ENCODE measurements around the gene ALDH16A1. TPM values are rescaled to one million over a fixed set of nuclear protein-coding genes. Genes with fewer than 3 reads are reported as not detected.
"Not testable (repeated sequence)": the region's sequence is repeated elsewhere in the genome, so short reads cannot be mapped to it uniquely, and the experiment has no call there.

The ALDH16A1 gene
- total RNA-seq, 1 donor, result 26.4 TPM

- Histone ChIP-seq H3K9me3 (ENCODE audit: low read depth, low read length) (no peaks in the 10 kb centered on the region), H3K4me3 (ENCODE audit: insufficient read depth, low read length) (peak overlapping the region; percentile 76), H3K27me3 (ENCODE audit: insufficient read depth, low read length) (peaks cover 49% of the 10 kb centered on the region), H4K20me1 (ENCODE audit: insufficient read depth, low read length) (no peaks in the 10 kb centered on the region), H3K4me2 (ENCODE audit: insufficient read depth, low read length) (peak overlapping the region; percentile 94), H3K27ac (ENCODE audit: low read depth, low read length) (no peak overlapping the region), H3K4me1 (ENCODE audit: insufficient read depth, low read length) (peaks cover 10% of the 10 kb centered on the region), H3K79me2 (ENCODE audit: insufficient read depth, low read length) (no peaks in the 10 kb centered on the region), H2AFZ (ENCODE audit: low read length) (peak overlapping the region; percentile 46), H3K36me3 (ENCODE audit: insufficient read depth, low read length) (no peaks in the 10 kb centered on the region)
- no peak for TF ChIP-seq CTCF (IDR thresholded peaks at IDR 0.05; ENCODE audit: extremely low read depth, low read depth, low read length)
- DNase-seq (ENCODE audit: insufficient read length, low spot score, missing footprints), result peak; percentile 88
These were observed 10.7 kb upstream of the ALDH16A1 start for GRCh38 chr19:49442354-49442753.

GRCh38 chr19:49442771-49443365 is 10.2 kb upstream of the ALDH16A1 start:
- no peak overlapping the region for H3K27ac ChIP-seq (ENCODE audit: low read depth, low read length)
- H3K4me3 ChIP-seq (ENCODE audit: insufficient read depth, low read length), result peak overlapping the region; percentile 76
- H3K4me1 ChIP-seq (ENCODE audit: insufficient read depth, low read length), result peaks cover 10% of the 10 kb centered on the region
- H2AFZ ChIP-seq (ENCODE audit: low read length), result peak overlapping the region; percentile 92
- no peaks in the 10 kb centered on the region for H3K9me3 ChIP-seq (ENCODE audit: low read depth, low read length)
- H3K79me2 ChIP-seq (ENCODE audit: insufficient read depth, low read length), result no peaks in the 10 kb centered on the region
- no peaks in the 10 kb centered on the region for H4K20me1 ChIP-seq (ENCODE audit: insufficient read depth, low read length)
- peak overlapping the region; percentile 94 for H3K4me2 ChIP-seq (ENCODE audit: insufficient read depth, low read length)
- TF ChIP-seq CTCF (IDR thresholded peaks at IDR 0.05; ENCODE audit: extremely low read depth, low read depth, low read length), result no peak
- peaks cover 44% of the 10 kb centered on the region for H3K27me3 ChIP-seq (ENCODE audit: insufficient read depth, low read length)
- peak; percentile 99 for DNase-seq (ENCODE audit: insufficient read length, low spot score, missing footprints)
- H3K36me3 ChIP-seq (ENCODE audit: insufficient read depth, low read length), result no peaks in the 10 kb centered on the region

GRCh38 chr19:49443366-49444099 is 9.5 kb upstream of the ALDH16A1 start:
- TF ChIP-seq CTCF (IDR thresholded peaks at IDR 0.05; ENCODE audit: extremely low read depth, low read depth, low read length), result peak; percentile 66
- Histone ChIP-seq H4K20me1 (ENCODE audit: insufficient read depth, low read length) (no peaks in the 10 kb centered on the region), H3K4me1 (ENCODE audit: insufficient read depth, low read length) (peaks cover 10% of the 10 kb centered on the region), H3K4me3 (ENCODE audit: insufficient read depth, low read length) (peak overlapping the region; percentile 76), H3K4me2 (ENCODE audit: insufficient read depth, low read length) (peak overlapping the region; percentile 94), H3K36me3 (ENCODE audit: insufficient read depth, low read length) (peaks cover 3% of the 10 kb centered on the region), H3K27me3 (ENCODE audit: insufficient read depth, low read length) (peaks cover 38% of the 10 kb centered on the region), H3K9me3 (ENCODE audit: low read depth, low read length) (no peaks in the 10 kb centered on the region), H3K27ac (ENCODE audit: low read depth, low read length) (no peak overlapping the region), H3K79me2 (ENCODE audit: insufficient read depth, low read length) (no peaks in the 10 kb centered on the region), H2AFZ (ENCODE audit: low read length) (peak overlapping the region; percentile 92)
- peak; percentile 100 for DNase-seq (ENCODE audit: insufficient read length, low spot score, missing footprints)

- H3K4me3 ChIP-seq (ENCODE audit: insufficient read depth, low read length); H3K4me1 ChIP-seq (ENCODE audit: insufficient read depth, low read length); H3K27ac ChIP-seq (ENCODE audit: low read depth, low read length); H4K20me1 ChIP-seq (ENCODE audit: insufficient read depth, low read length); H3K79me2 ChIP-seq (ENCODE audit: insufficient read depth, low read length); H3K36me3 ChIP-seq (ENCODE audit: insufficient read depth, low read length); H3K9me3 ChIP-seq (ENCODE audit: low read depth, low read length); H2AFZ ChIP-seq (ENCODE audit: low read length): not testable (repeated sequence)
- peak overlapping the region; percentile 94 for H3K4me2 ChIP-seq (ENCODE audit: insufficient read depth, low read length)
- H3K27me3 ChIP-seq (ENCODE audit: insufficient read depth, low read length), result peaks cover 31% of the 10 kb centered on the region
- DNase-seq (ENCODE audit: insufficient read length, low spot score, missing footprints), result peak; percentile 79
These were observed 8.8 kb upstream of the ALDH16A1 start for GRCh38 chr19:49444100-49444700.

Data from osteoblast (primary cell).